Osteoblast (primary cell): ENCODE results near the gene CEP85. TPM values are rescaled to one million over a fixed set of nuclear protein-coding genes. Genes with fewer than 3 reads are reported as not detected.

Experiments used
- DNase-seq: peaks from one replicate; pipeline ENCODE4 v3.0.0; 2011; ENCODE audit warnings: low spot score, mixed read lengths; ENCODE audit not compliant: insufficient read length; ENCODE audit errors: missing footprints
- H2AFZ ChIP-seq: 2 replicates; pipeline ENCODE4 v1.6.0; 2011; ENCODE audit warnings: mild to moderate bottlenecking, low read length
- H3K27ac ChIP-seq: 2 replicates; pipeline ENCODE4 v1.5.1; 2011; ENCODE audit warnings: mild to moderate bottlenecking, low read depth, low read length, moderate library complexity
- H3K27me3 ChIP-seq: 2 replicates; pipeline ENCODE4 v1.6.0; 2012; ENCODE audit warnings: mild to moderate bottlenecking, control low read depth, inconsistent platforms, low read length, moderate library complexity; ENCODE audit not compliant: insufficient read depth
- H3K36me3 ChIP-seq: 2 replicates; pipeline ENCODE4 v1.5.1; 2011; ENCODE audit warnings: mild to moderate bottlenecking, low read length, control low read depth, moderate library complexity; ENCODE audit not compliant: insufficient read depth
- H3K4me1 ChIP-seq: 2 replicates; pipeline ENCODE4 v1.5.1; 2011; ENCODE audit warnings: mild to moderate bottlenecking, low read length, control low read depth, moderate library complexity; ENCODE audit not compliant: insufficient read depth
- H3K4me2 ChIP-seq: 2 replicates; pipeline ENCODE4 v1.6.0; 2011; ENCODE audit warnings: mild to moderate bottlenecking, low read length; ENCODE audit not compliant: insufficient read depth
- H3K4me3 ChIP-seq: fragments of 200-600 bp; sonication (generic); 3 replicates; pipeline ENCODE4 v1.5.1; 2012; ENCODE audit warnings: mild to moderate bottlenecking, low read length, inconsistent platforms; ENCODE audit not compliant: insufficient read depth
- H3K79me2 ChIP-seq: 2 replicates; pipeline ENCODE4 v1.6.0; 2012; ENCODE audit warnings: mild to moderate bottlenecking, low read length, control low read depth, inconsistent platforms; ENCODE audit not compliant: insufficient read depth
- H3K9me3 ChIP-seq: 2 replicates; pipeline ENCODE4 v1.5.1; 2011; ENCODE audit warnings: low read depth, low read length, control low read depth
- H4K20me1 ChIP-seq: 2 replicates; pipeline ENCODE4 v1.6.0; 2012; ENCODE audit warnings: mild to moderate bottlenecking, low read length, control low read depth; ENCODE audit not compliant: insufficient read depth
- CTCF ChIP-seq: IDR thresholded peaks from 2 replicates; pipeline ENCODE4 v1.5.1; 2011; ENCODE audit warnings: mild to moderate bottlenecking, low read depth, low read length, moderate library complexity; ENCODE audit errors: extremely low read depth
- total RNA-seq: library from RNA; depleted of rRNA; stranded (reverse); fragments of >200 nt; gene quantifications from 2 replicates; pipeline ENCODE4 v1.2.3, GENCODE V29; 2012

Gene CEP85
- total RNA-seq, 1 donor = 8.0 TPM

- no peak overlapping the region for H3K27ac ChIP-seq
- TF ChIP-seq CTCF = no peak
- H3K79me2 ChIP-seq = no peaks in the 10 kb centered on the region
- H3K36me3 ChIP-seq = peaks cover 45% of the 10 kb centered on the region
- H3K4me1 ChIP-seq = peaks cover 3% of the 10 kb centered on the region
- H3K4me3 ChIP-seq = no peak overlapping the region
- H4K20me1 ChIP-seq = no peaks in the 10 kb centered on the region
- no peak overlapping the region for H3K4me2 ChIP-seq
- H3K27me3 ChIP-seq = no peaks in the 10 kb centered on the region
- no peak overlapping the region for H2AFZ ChIP-seq
- no peaks in the 10 kb centered on the region for H3K9me3 ChIP-seq
- DNase-seq = no peak
Observed at GRCh38 chr1:26265405-26265804, 31.4 kb downstream of the CEP85 start.

GRCh38 chr1:26268290-26269197 is 34.5 kb downstream of the CEP85 start:
- Histone ChIP-seq H3K4me2 (no peak overlapping the region), H3K79me2 (no peaks in the 10 kb centered on the region), H3K9me3 (no peaks in the 10 kb centered on the region), H3K27ac (no peak overlapping the region), H4K20me1 (no peaks in the 10 kb centered on the region), H2AFZ (no peak overlapping the region), H3K4me1 (peaks cover 3% of the 10 kb centered on the region), H3K4me3 (no peak overlapping the region), H3K36me3 (peaks cover 51% of the 10 kb centered on the region), H3K27me3 (no peaks in the 10 kb centered on the region)
- DNase-seq = no peak
- no peak for TF ChIP-seq CTCF

- H3K4me3 ChIP-seq = no peak overlapping the region
- H3K9me3 ChIP-seq = no peaks in the 10 kb centered on the region
- H3K4me1 ChIP-seq = peaks cover 3% of the 10 kb centered on the region
- no peaks in the 10 kb centered on the region for H3K79me2 ChIP-seq
- peaks cover 46% of the 10 kb centered on the region for H3K36me3 ChIP-seq
- H3K4me2 ChIP-seq = no peak overlapping the region
- no peak for TF ChIP-seq CTCF
- DNase-seq = no peak
- H4K20me1 ChIP-seq = no peaks in the 10 kb centered on the region
- H3K27ac ChIP-seq = no peak overlapping the region
- no peak overlapping the region for H2AFZ ChIP-seq
- no peaks in the 10 kb centered on the region for H3K27me3 ChIP-seq
Observed at GRCh38 chr1:26269198-26269550, 35.2 kb downstream of the CEP85 start.

- Histone ChIP-seq H3K4me1 (peaks cover 49% of the 10 kb centered on the region), H4K20me1 (no peaks in the 10 kb centered on the region), H2AFZ (peak overlapping the region; percentile 29), H3K27me3 (no peaks in the 10 kb centered on the region), H3K4me2 (no peak overlapping the region), H3K9me3 (no peaks in the 10 kb centered on the region), H3K79me2 (peaks cover 7% of the 10 kb centered on the region), H3K27ac (peak overlapping the region; percentile 3), H3K4me3 (no peak overlapping the region), H3K36me3 (peaks cover 39% of the 10 kb centered on the region)
- DNase-seq = peak; percentile 80
- TF ChIP-seq CTCF = no peak
Observed at GRCh38 chr1:26274801-26275425, 40.9 kb downstream of the CEP85 start.
